T-helper 1 cell treated with Interleukin-12 subunit alpha and Interleukin-12 subunit beta and Interleukin-4 antibody, amounts not matched to agents 30 ng/mL and 1 ng/mL, for 36 hours (primary cell): ENCODE data around the gene AIP. TPM values are rescaled to one million over a fixed set of nuclear protein-coding genes. Genes with fewer than 3 reads are reported as not detected.

Experiments
- intact Hi-C: fragments of 100-400 bp; cut with micrococcal nuclease; formaldehyde crosslinking; loops from one replicate; pipeline ENCODE4 v1.15.1; 2024
- total RNA-seq: library from RNA; stranded (reverse); gene quantifications from 2 replicates; pipeline ENCODE4 v1.2.3, GENCODE V29; 2022

The AIP gene
- total RNA-seq, result 149 and 163 TPM in 2 replicates

GRCh38 chr11:67482827-67483798 lies at the start of gene AIP:
AIP (plus strand) TSS chr11:67483026; CDS start chr11:67483159, 133 bp downstream.
- intact Hi-C loops, result loop anchor here (1.0 to 10.0 kb wide), 8 partner anchors 14 to 1868 kb away; partner anchors contain the start of genes CDK2AP2, MAP3K11, NDUFV1 and PCNX3

GRCh38 chr11:67433536-67434394 lies 49.1 kb upstream of the AIP start:
- intact Hi-C loops, result no loop called here

GRCh38 chr11:67434395-67434881 lies 48.4 kb upstream of the AIP start:
- intact Hi-C loops, result no loop called here

GRCh38 chr11:67435031-67435726 lies 47.6 kb upstream of the AIP start:
- intact Hi-C loops, result no loop called here

GRCh38 chr11:67435727-67436458 lies 46.9 kb upstream of the AIP start:
- intact Hi-C loops, result loop anchor here (1.0 kb wide), 1 partner anchor 8 kb away; the partner anchor contains the start of gene RPS6KB2

GRCh38 chr11:67436459-67437081 lies 46.3 kb upstream of the AIP start:
- intact Hi-C loops, result loop anchor here (1.0 kb wide), 4 partner anchors 8 to 70 kb away; partner anchors contain the start of gene RPS6KB2

GRCh38 chr11:67437082-67437808 lies 45.6 kb upstream of the AIP start, which contains the start of gene PTPRCAP:
PTPRCAP (minus strand) TSS chr11:67437682; CDS start chr11:67437619, 63 bp downstream.
- intact Hi-C loops, result loop anchor here (1.0 kb wide), 3 partner anchors 27 to 69 kb away; no protein-coding TSS in a partner anchor

- intact Hi-C loops, result loop anchor here (1.0 to 2.0 kb wide), 6 partner anchors 9 to 69 kb away; partner anchors contain the start of gene TMEM134
Observed at GRCh38 chr11:67437809-67438157, 45.0 kb upstream of the AIP start.

- intact Hi-C loops, result loop anchor here (1.0 to 2.0 kb wide), 3 partner anchors 8 to 46 kb away; partner anchors contain the start of gene TMEM134
Observed at GRCh38 chr11:67438158-67438902, 44.5 kb upstream of the AIP start.

GRCh38 chr11:67439321-67440228 lies 43.3 kb upstream of the AIP start:
- intact Hi-C loops, result loop anchor here (1.0 to 2.0 kb wide), 2 partner anchors 45 to 167 kb away; partner anchors contain the start of gene NDUFV1

- intact Hi-C loops, result no loop called here
Observed at GRCh38 chr11:67440229-67441097, 42.4 kb upstream of the AIP start.

- intact Hi-C loops, result no loop called here
Observed at GRCh38 chr11:67441098-67441563, 41.7 kb upstream of the AIP start.

- intact Hi-C loops, result no loop called here
Observed at GRCh38 chr11:67441731-67442351, 41.0 kb upstream of the AIP start.

GRCh38 chr11:67442504-67443404 lies 40.1 kb upstream of the AIP start:
- intact Hi-C loops, result no loop called here
